Bronchial epithelial cell (primary cell): ENCODE data around the gene MYORG. TPM values are rescaled to one million over a fixed set of nuclear protein-coding genes. Genes with fewer than 3 reads are reported as not detected.

Experiments used
- DNase-seq: peaks from one replicate; pipeline ENCODE4 v3.0.0-alpha.2; 2010; ENCODE audit warnings: low read depth
- FAIRE-seq: peaks from 2 replicates; lab custom pipeline; 2011; peaks lifted over from hg19 to GRCh38; lab: Jason Lieb, UNC
- H3K27me3 ChIP-seq: 2 replicates; pipeline ENCODE4 v1.5.1; 2011; ENCODE audit warnings: low read length; ENCODE audit not compliant: control insufficient read depth, insufficient read depth
- H3K36me3 ChIP-seq: 2 replicates; pipeline ENCODE4 v1.5.1; 2011; ENCODE audit warnings: low read length; ENCODE audit not compliant: control insufficient read depth, insufficient read depth
- H3K4me3 ChIP-seq: 2 replicates; pipeline ENCODE4 v1.5.1; 2011; ENCODE audit warnings: mild to moderate bottlenecking, low read depth, low read length, control low read depth
- total RNA-seq: library from RNA; depleted of rRNA; stranded (reverse); fragments of >200 nt; gene quantifications from 2 replicates; pipeline ENCODE4 v1.2.1, GENCODE V29; 2014
- TF ChIP-seq, protein P1 (sequence below): IDR thresholded peaks from 2 replicates; pipeline ENCODE4 v1.5.1; 2011; ENCODE audit warnings: mild to moderate bottlenecking, moderate library complexity, low read length, control low read depth, inconsistent platforms; ENCODE audit not compliant: insufficient read depth, severe bottlenecking

The MYORG gene
- total RNA-seq, 1 donor from 2014 or later: 2.1 TPM

DNA sequence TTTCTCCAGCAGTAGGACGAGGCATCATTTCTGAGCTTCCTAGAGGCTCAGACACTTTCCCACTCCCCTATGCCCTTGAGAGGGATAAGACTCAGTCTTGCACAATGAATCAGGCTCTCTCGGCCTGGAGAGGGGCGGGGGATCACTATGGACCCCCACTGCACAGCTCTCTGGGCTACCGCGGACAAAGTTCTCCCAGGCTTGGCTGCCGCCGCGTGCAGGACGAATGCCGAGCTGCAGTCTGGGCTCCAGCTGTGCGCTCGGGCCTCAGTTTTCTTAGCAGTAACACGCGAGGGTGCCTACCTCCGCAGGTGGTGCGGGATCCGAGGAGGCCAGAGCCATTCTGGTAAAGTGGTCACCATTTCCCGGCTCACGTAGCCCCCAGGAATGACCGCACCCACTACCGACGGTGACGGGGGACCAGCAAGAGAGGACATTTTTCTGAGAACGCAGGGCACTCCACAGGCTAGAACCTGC lies 3.4 kb upstream of the MYORG start:
- FAIRE-seq (no peak), DNase-seq (no peak)
- Histone ChIP-seq H3K4me3 (peak overlapping the region; percentile 35), H3K27me3 (no peaks in the 10 kb centered on the region), H3K36me3 (no peaks in the 10 kb centered on the region)
- TF ChIP-seq, protein P1, sequence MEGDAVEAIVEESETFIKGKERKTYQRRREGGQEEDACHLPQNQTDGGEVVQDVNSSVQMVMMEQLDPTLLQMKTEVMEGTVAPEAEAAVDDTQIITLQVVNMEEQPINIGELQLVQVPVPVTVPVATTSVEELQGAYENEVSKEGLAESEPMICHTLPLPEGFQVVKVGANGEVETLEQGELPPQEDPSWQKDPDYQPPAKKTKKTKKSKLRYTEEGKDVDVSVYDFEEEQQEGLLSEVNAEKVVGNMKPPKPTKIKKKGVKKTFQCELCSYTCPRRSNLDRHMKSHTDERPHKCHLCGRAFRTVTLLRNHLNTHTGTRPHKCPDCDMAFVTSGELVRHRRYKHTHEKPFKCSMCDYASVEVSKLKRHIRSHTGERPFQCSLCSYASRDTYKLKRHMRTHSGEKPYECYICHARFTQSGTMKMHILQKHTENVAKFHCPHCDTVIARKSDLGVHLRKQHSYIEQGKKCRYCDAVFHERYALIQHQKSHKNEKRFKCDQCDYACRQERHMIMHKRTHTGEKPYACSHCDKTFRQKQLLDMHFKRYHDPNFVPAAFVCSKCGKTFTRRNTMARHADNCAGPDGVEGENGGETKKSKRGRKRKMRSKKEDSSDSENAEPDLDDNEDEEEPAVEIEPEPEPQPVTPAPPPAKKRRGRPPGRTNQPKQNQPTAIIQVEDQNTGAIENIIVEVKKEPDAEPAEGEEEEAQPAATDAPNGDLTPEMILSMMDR: no peak

DNA sequence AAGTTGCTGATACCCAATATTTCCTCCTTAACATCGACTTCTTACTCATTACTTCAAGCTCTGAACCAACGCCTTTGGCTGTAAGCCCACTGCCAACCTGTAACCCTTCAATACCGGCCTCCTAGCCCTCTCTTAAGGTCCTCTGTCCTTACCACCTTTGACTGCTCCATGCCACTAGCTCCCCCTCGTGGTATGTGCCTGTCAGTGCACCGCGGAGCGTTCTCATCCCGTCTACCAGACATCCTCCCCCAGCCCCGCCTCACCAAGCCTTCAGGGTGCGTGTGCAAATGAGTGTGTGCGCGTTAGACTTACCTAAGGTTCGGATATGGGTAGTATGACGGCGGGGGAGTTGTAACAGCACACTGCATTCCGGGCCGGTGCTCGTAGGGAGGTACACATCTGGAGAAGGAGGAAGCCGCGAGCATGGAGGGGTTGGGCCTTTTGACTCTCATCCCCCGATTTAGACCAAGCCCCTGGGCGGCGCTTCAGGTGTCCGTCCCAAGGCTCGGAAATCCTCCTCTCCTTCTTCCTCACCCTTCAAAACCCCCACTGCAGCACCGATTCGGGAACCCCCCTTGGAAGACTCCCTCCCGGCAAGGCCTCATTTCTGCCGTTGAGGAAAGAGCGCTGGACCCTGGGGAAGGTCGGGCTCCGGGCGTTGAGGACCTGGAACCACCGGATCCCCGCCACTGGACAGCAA lies 2.8 kb upstream of the MYORG start:
- FAIRE-seq: peak; percentile 77

DNA sequence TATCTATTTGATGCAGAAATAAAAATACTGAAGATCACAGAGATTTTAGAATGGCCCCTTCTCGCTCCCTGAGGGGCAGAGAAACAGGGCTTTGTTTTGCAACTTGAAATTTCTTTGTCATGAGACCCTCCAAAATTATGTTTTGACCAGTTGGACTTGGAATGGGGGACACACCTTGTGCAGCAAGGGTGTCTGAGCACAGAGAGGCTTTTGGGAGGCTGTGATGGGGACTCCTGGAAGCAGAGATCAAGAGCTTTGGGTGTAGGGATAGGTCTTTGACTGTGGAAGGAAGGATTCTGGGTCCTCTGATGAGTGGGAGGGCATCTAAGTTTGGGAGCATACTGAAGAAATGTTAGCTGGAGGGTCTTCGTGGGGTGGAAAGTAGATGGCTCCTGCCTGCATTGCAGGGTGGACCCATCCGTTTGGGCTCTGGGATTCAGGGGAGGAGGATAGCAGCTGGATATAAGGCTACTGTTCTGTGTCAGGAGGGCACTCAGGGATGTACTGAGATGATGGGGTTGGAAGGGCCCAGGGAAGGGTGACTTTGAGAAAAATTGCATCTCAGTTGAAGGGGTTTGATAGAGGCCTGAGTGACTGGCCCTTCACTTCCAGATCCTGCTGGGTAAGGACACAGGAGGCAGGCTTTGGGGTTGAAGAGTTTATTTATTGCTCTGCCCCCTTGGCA lies 1.8 kb upstream of the MYORG start:
- DNase-seq (no peak), FAIRE-seq (no peak)
- Histone ChIP-seq H3K4me3 (no peak overlapping the region), H3K36me3 (peaks cover 2% of the 10 kb centered on the region), H3K27me3 (no peaks in the 10 kb centered on the region)
- TF ChIP-seq, protein P1: no peak

More for the DNA sequence above, 2.8 kb upstream of the MYORG start:
- DNase-seq: peak; percentile 87
- H3K36me3 ChIP-seq: no peaks in the 10 kb centered on the region
- H3K4me3 ChIP-seq: peak overlapping the region; percentile 35
- H3K27me3 ChIP-seq: no peaks in the 10 kb centered on the region
- TF ChIP-seq, protein P1: peak; percentile 93

DNA sequence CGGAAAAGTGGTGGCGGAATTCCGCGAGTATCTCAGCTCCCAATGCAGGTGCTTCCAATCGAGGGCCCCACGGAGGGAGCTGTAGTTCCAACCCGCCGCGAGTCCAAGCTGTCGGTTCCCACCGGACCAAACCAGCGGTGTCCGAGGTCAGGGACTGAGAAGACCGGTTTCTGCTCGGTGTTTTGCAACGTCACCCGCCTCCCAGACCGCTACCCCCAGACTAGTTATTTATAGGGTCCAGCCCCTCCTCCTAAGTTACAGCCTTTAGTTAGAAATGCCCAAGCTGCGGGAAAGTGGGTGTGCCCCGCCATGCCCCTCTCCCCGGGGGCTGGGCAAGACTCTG lies 677 bp upstream of the MYORG start:
- H3K27me3 ChIP-seq: no peaks in the 10 kb centered on the region
- DNase-seq: no peak
- peak overlapping the region; percentile 85 for H3K4me3 ChIP-seq
- TF ChIP-seq, protein P1: no peak
- H3K36me3 ChIP-seq: peaks cover 6% of the 10 kb centered on the region
- no peak for FAIRE-seq

DNA sequence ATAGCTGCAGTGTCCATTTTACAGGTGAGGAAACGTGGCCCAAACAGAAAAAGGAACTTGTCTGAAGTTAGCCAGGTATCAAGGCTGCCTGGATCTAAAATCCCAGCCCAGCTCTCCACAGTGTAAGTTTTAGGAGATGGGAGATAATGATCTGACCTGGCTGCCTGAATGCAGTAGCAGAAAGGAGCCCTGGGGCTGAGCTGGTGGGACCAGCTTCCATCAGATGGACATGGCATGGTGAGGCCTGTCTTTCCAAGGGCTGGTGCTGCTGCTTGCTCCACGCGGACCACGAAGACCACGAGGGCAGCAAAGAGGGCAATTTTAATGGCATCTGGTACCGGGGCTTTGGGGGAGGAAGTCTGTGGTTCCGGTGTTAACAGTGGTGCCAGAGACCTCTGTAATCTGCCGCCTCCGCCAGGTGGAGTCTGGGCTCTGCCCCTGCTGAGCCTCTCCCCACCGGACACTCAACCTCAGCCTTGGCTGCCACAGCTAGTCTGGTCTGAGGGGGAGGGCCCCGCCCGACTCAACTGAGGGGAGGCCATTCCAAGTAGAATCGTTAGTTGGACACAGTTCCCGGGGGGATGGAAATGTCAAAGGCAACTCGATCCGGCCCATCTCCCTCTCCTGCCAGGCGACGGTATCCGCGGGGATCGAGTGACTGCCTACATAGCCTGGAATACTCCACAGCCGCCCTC lies 650 bp downstream of the MYORG start:
- Histone ChIP-seq H3K36me3 (peaks cover 17% of the 10 kb centered on the region), H3K27me3 (no peaks in the 10 kb centered on the region), H3K4me3 (peak overlapping the region; percentile 85)
- DNase-seq (peak; percentile 44), FAIRE-seq (no peak)
- TF ChIP-seq, protein P1: peak; percentile 62
